ENCODE measurements around the gene MRPL14. TPM values are rescaled to one million over a fixed set of nuclear protein-coding genes. Genes with fewer than 3 reads are reported as not detected.

Gene MRPL14
- total and polyA plus RNA-seq, 8 donors = 8.7 to 30.4 (median 14.1) TPM

GRCh38 chr6:44162876-44163625 is 35.8 kb upstream of the MRPL14 start:
- intact Hi-C loops (cut with DNase I) = no loop called here
- ATAC-seq (peak; percentile 77 to 89 (median 82)), DNase-seq (peak in 2 of 6 donors; percentile 61 to 64), FAIRE-seq (no peak)
- Histone ChIP-seq H3K4me3 (no peak overlapping the region), H3K27me3 (no peaks in the 10 kb centered on the region), H3K27ac (peak overlapping the region in 2 of 4 donors; percentile 18 to 33), H3K4me1 (peaks cover 5 to 7% (median 6%) of the 10 kb centered on the region in 3 donors), H3K36me3 (no peaks in the 10 kb centered on the region), H3K9me3 (no peaks in the 10 kb centered on the region)
- 60 to 69% methylated on average over 8 of the region's 8 CpGs for WGBS, 2 donors
- TF ChIP-seq CTCF (IDR thresholded peaks at IDR 0.05) = no peak

DNA sequence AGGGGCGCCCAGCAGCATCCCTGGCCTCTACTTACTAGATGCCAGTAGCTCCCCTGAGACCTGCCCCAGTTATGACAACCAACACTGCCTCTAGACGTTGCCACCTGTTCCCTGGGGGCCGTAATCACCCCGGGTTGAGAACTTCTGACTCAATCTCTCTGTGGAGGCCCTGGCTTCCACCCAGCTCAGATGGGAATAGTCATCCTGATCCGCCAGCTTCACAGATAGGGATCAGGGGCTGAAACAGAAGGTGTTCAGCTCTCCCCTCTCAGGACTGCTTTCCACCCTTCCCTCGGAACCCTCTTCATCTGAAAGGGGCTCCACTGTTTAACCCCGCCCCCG is 34.7 kb upstream of the MRPL14 start:
- no peak overlapping the region for H3K27ac ChIP-seq
- TF ChIP-seq CTCF (IDR thresholded peaks at IDR 0.05) = no peak
- H3K9me3 ChIP-seq = no peaks in the 10 kb centered on the region
- intact Hi-C loops (cut with DNase I) = no loop called here
- peak in 1 of 6 donors; percentile 36 for DNase-seq
- no peak for FAIRE-seq
- WGBS, 2 donors = 60 to 65% methylated on average over 8 of the region's 8 CpGs
- H3K4me3 ChIP-seq = no peak overlapping the region
- peak in 2 of 4 donors; percentile 17 to 22 for ATAC-seq
- H3K4me1 ChIP-seq = peaks cover 7 to 13% (median 11%) of the 10 kb centered on the region in 3 donors
- no peaks in the 10 kb centered on the region for H3K27me3 ChIP-seq
- H3K36me3 ChIP-seq = no peaks in the 10 kb centered on the region

GRCh38 chr6:44158770-44159228 is 31.5 kb upstream of the MRPL14 start, which contains the start of gene CAPN11:
CAPN11 (plus strand) TSS chr6:44158820; CDS start chr6:44158849, 29 bp downstream.
- TF ChIP-seq CTCF (IDR thresholded peaks at IDR 0.05) = no peak
- no peaks in the 10 kb centered on the region for H3K27me3 ChIP-seq
- ATAC-seq (no peak), DNase-seq (no peak), FAIRE-seq (no peak)
- H3K4me3 ChIP-seq = no peak within 1 kb of the TSS
- H3K36me3 ChIP-seq = no peaks in the 10 kb centered on the region
- no peak within 1 kb of the TSS for H3K27ac ChIP-seq
- H3K9me3 ChIP-seq = no peaks in the 10 kb centered on the region
- H3K4me1 ChIP-seq = peaks cover 13 to 25% (median 25%) of the 10 kb centered on the region in 3 donors
- intact Hi-C loops (cut with DNase I) = no loop called here
- 72 to 89% methylated on average over 5 of the region's 5 CpGs for WGBS, 2 donors

GRCh38 chr6:44157152-44157521 is 29.9 kb upstream of the MRPL14 start:
- ATAC-seq (peak in 1 of 4 donors; percentile 5), FAIRE-seq (no peak), DNase-seq (no peak)
- Histone ChIP-seq H3K4me1 (peaks cover 13 to 20% (median 18%) of the 10 kb centered on the region in 3 donors), H3K36me3 (no peaks in the 10 kb centered on the region), H3K27me3 (no peaks in the 10 kb centered on the region), H3K27ac (peak overlapping the region; percentile 23 to 52 (median 44)), H3K4me3 (no peak overlapping the region), H3K9me3 (no peaks in the 10 kb centered on the region)
- WGBS, 2 donors = 79 to 89% methylated on average over 11 of the region's 11 CpGs
- TF ChIP-seq CTCF (IDR thresholded peaks at IDR 0.05) = no peak
- intact Hi-C loops (cut with DNase I) = no loop called here

Measured in pancreas (tissue), 10 donors.